ENCODE data around the gene COL5A1.

Gene COL5A1

GRCh38 chr9:134752471-134753168, 111.0 kb downstream of the COL5A1 start:
- no peak for TF ChIP-seq REST (IDR thresholded peaks at IDR 0.05; ENCODE audit: insufficient read depth in 1 of 2, low read depth in 2 of 2, low read length in 2 of 2)
- no peak for TF ChIP-seq SIN3A (IDR thresholded peaks at IDR 0.05; ENCODE audit: borderline replicate concordance, insufficient read depth, low read length)
- TF ChIP-seq FOXP2 (optimal IDR thresholded peaks at IDR 0.05; ENCODE audit: borderline replicate concordance, extremely low read depth, extremely low read length, insufficient read depth): no peak
- no peak for TF ChIP-seq POLR2AphosphoS5 (IDR thresholded peaks at IDR 0.05; ENCODE audit: low read depth, low read length)
- no peak for TF ChIP-seq TAF1 (IDR thresholded peaks at IDR 0.05; ENCODE audit: borderline replicate concordance, insufficient read depth, low read length)

GRCh38 chr9:134753191-134753590, 111.6 kb downstream of the COL5A1 start:
- TF ChIP-seq POLR2AphosphoS5 (IDR thresholded peaks at IDR 0.05; ENCODE audit: low read depth, low read length): no peak
- no peak for TF ChIP-seq REST (IDR thresholded peaks at IDR 0.05; ENCODE audit: insufficient read depth in 1 of 2, low read depth in 2 of 2, low read length in 2 of 2)
- no peak for TF ChIP-seq SIN3A (IDR thresholded peaks at IDR 0.05; ENCODE audit: borderline replicate concordance, insufficient read depth, low read length)
- TF ChIP-seq TAF1 (IDR thresholded peaks at IDR 0.05; ENCODE audit: borderline replicate concordance, insufficient read depth, low read length): no peak
- no peak for TF ChIP-seq FOXP2 (optimal IDR thresholded peaks at IDR 0.05; ENCODE audit: borderline replicate concordance, extremely low read depth, extremely low read length, insufficient read depth)

- TF ChIP-seq FOXP2 (optimal IDR thresholded peaks at IDR 0.05; ENCODE audit: borderline replicate concordance, extremely low read depth, extremely low read length, insufficient read depth) (no peak), SIN3A (IDR thresholded peaks at IDR 0.05; ENCODE audit: borderline replicate concordance, insufficient read depth, low read length) (no peak), POLR2AphosphoS5 (IDR thresholded peaks at IDR 0.05; ENCODE audit: low read depth, low read length) (no peak), TAF1 (IDR thresholded peaks at IDR 0.05; ENCODE audit: borderline replicate concordance, insufficient read depth, low read length) (no peak), REST (IDR thresholded peaks at IDR 0.05; ENCODE audit: insufficient read depth in 1 of 2, low read depth in 2 of 2, low read length in 2 of 2) (no peak)
Measured at GRCh38 chr9:134755221-134755907, 113.8 kb downstream of the COL5A1 start.

- no peak for TF ChIP-seq TAF1 (IDR thresholded peaks at IDR 0.05; ENCODE audit: borderline replicate concordance, insufficient read depth, low read length)
- TF ChIP-seq REST (IDR thresholded peaks at IDR 0.05; ENCODE audit: insufficient read depth in 1 of 2, low read depth in 2 of 2, low read length in 2 of 2): no peak
- no peak for TF ChIP-seq FOXP2 (optimal IDR thresholded peaks at IDR 0.05; ENCODE audit: borderline replicate concordance, extremely low read depth, extremely low read length, insufficient read depth)
Measured at GRCh38 chr9:134756098-134756497, 114.5 kb downstream of the COL5A1 start.

Data from PFSK-1 (cell line).